SJCRH30 (cell line): Measurements from ENCODE around the gene PDXDC1. TPM values are rescaled to one million over a fixed set of nuclear protein-coding genes. Genes with fewer than 3 reads are reported as not detected.
A peak's percentile ranks its signal among the peaks of the same experiment; 100 is the strongest.
"Not testable (repeated sequence)": the region's sequence is repeated elsewhere in the genome, so short reads cannot be mapped to it uniquely, and the experiment has no call there.

Experiments
- DNase-seq, 2 experiments: peaks; one replicate each; pipeline ENCODE4 v3.0.0-alpha.2; 2015 to 2020
- H3K27ac ChIP-seq: fragments of 250-450 bp; sonication (Bioruptor Pico); 2 replicates; pipeline ENCODE4 v1.5.1; 2020; ENCODE audit warnings: mild to moderate bottlenecking, moderate library complexity
- H3K27me3 ChIP-seq: fragments of 250-450 bp; sonication (Bioruptor Pico); 2 replicates; pipeline ENCODE4 v1.5.1; 2020; ENCODE audit warnings: mild to moderate bottlenecking, moderate library complexity
- H3K36me3 ChIP-seq: fragments of 250-450 bp; sonication (Bioruptor Pico); 2 replicates; pipeline ENCODE4 v1.5.1; 2020; ENCODE audit warnings: mild to moderate bottlenecking, moderate library complexity
- H3K4me1 ChIP-seq: fragments of 250-450 bp; sonication (Bioruptor Pico); 2 replicates; pipeline ENCODE4 v1.5.1; 2020; ENCODE audit warnings: mild to moderate bottlenecking, moderate library complexity
- H3K4me3 ChIP-seq: fragments of 250-450 bp; sonication (Bioruptor Pico); 2 replicates; pipeline ENCODE4 v1.5.1; 2020; ENCODE audit warnings: mild to moderate bottlenecking, moderate library complexity
- H3K9me3 ChIP-seq: fragments of 250-450 bp; sonication (Bioruptor Pico); replicated peaks from 2 replicates; pipeline ENCODE4 v1.5.1; 2020; ENCODE audit warnings: mild to moderate bottlenecking, moderate library complexity
- total RNA-seq: library from RNA; depleted of rRNA; stranded (reverse); fragments of >200 nt; shearing (Covaris generic); gene quantifications from 2 replicates; pipeline ENCODE4 v1.2.3, GENCODE V29; 2014

The PDXDC1 gene
- total RNA-seq, 1 experiment from 2014 or later = 48.7 TPM

- H3K27me3 ChIP-seq, H3K4me3 ChIP-seq, H3K36me3 ChIP-seq, H3K4me1 ChIP-seq, DNase-seq, H3K27ac ChIP-seq, H3K9me3 ChIP-seq: not testable (repeated sequence)
Observed at GRCh38 chr16:15082788-15083187, 108.0 kb downstream of the PDXDC1 start.

GRCh38 chr16:15090663-15091269, 115.9 kb downstream of the PDXDC1 start:
- not testable (repeated sequence) for DNase-seq, H3K4me3 ChIP-seq, H3K9me3 ChIP-seq, H3K4me1 ChIP-seq, H3K36me3 ChIP-seq, H3K27ac ChIP-seq, H3K27me3 ChIP-seq

- H3K36me3 ChIP-seq, DNase-seq, H3K9me3 ChIP-seq: not testable (repeated sequence)
Observed at GRCh38 chr16:15093571-15093954, 118.7 kb downstream of the PDXDC1 start.

GRCh38 chr16:15093955-15094827, 119.4 kb downstream of the PDXDC1 start, which contains the start of gene RRN3:
RRN3 (minus strand) TSS chr16:15094272; CDS start chr16:15094233, 39 bp downstream.
- H3K4me1 ChIP-seq, H3K36me3 ChIP-seq, H3K27me3 ChIP-seq, H3K9me3 ChIP-seq: not testable (repeated sequence)
- Histone ChIP-seq H3K27ac (peak within 1 kb of the TSS; percentile 91), H3K4me3 (peak within 1 kb of the TSS; percentile 97)
- DNase-seq = peak; percentile 92

More at GRCh38 chr16:15093571-15093954, 118.7 kb downstream of the PDXDC1 start:
- H3K4me1 ChIP-seq, H3K27me3 ChIP-seq: not testable (repeated sequence)
- Histone ChIP-seq H3K4me3 (peak overlapping the region; percentile 97), H3K27ac (peak overlapping the region; percentile 91)

- H3K4me3 ChIP-seq, H3K9me3 ChIP-seq, H3K36me3 ChIP-seq, H3K4me1 ChIP-seq, H3K27ac ChIP-seq, H3K27me3 ChIP-seq, DNase-seq: not testable (repeated sequence)
Observed at GRCh38 chr16:15096583-15096972, 121.8 kb downstream of the PDXDC1 start.

- not testable (repeated sequence) for H3K27me3 ChIP-seq, H3K36me3 ChIP-seq, DNase-seq, H3K9me3 ChIP-seq, H3K27ac ChIP-seq, H3K4me1 ChIP-seq, H3K4me3 ChIP-seq
Observed at GRCh38 chr16:15099366-15099909, 124.6 kb downstream of the PDXDC1 start.

GRCh38 chr16:15100372-15100987, 125.7 kb downstream of the PDXDC1 start:
- not testable (repeated sequence) for H3K4me3 ChIP-seq, H3K9me3 ChIP-seq, H3K4me1 ChIP-seq, DNase-seq, H3K27ac ChIP-seq, H3K27me3 ChIP-seq, H3K36me3 ChIP-seq

- not testable (repeated sequence) for H3K4me1 ChIP-seq, DNase-seq
Observed at GRCh38 chr16:15127641-15128425, 153.0 kb downstream of the PDXDC1 start.

GRCh38 chr16:15130256-15130932, 155.6 kb downstream of the PDXDC1 start:
- H3K27ac ChIP-seq = not testable (repeated sequence)

More at GRCh38 chr16:15127641-15128425, 153.0 kb downstream of the PDXDC1 start:
- H3K9me3 ChIP-seq, H3K27ac ChIP-seq, H3K36me3 ChIP-seq, H3K27me3 ChIP-seq, H3K4me3 ChIP-seq: not testable (repeated sequence)

GRCh38 chr16:15130943-15131700, 156.3 kb downstream of the PDXDC1 start:
- DNase-seq, H3K4me1 ChIP-seq, H3K27ac ChIP-seq, H3K4me3 ChIP-seq, H3K36me3 ChIP-seq, H3K9me3 ChIP-seq, H3K27me3 ChIP-seq: not testable (repeated sequence)

More at GRCh38 chr16:15130256-15130932, 155.6 kb downstream of the PDXDC1 start:
- not testable (repeated sequence) for DNase-seq, H3K36me3 ChIP-seq, H3K27me3 ChIP-seq, H3K4me3 ChIP-seq, H3K4me1 ChIP-seq, H3K9me3 ChIP-seq

- H3K9me3 ChIP-seq, H3K36me3 ChIP-seq, H3K4me3 ChIP-seq, H3K27ac ChIP-seq, H3K4me1 ChIP-seq, H3K27me3 ChIP-seq, DNase-seq: not testable (repeated sequence)
Observed at GRCh38 chr16:15132719-15133428, 158.0 kb downstream of the PDXDC1 start.

- not testable (repeated sequence) for H3K27me3 ChIP-seq, H3K36me3 ChIP-seq, H3K9me3 ChIP-seq, H3K27ac ChIP-seq, DNase-seq, H3K4me3 ChIP-seq, H3K4me1 ChIP-seq
Observed at GRCh38 chr16:15133554-15133953, 158.7 kb downstream of the PDXDC1 start.
